Loucy (cell line): Measurements from ENCODE around the gene CD84.

Experiments
- H2AFZ ChIP-seq: fragments of 200-600 bp; sonication (generic); 2 replicates; pipeline ENCODE4 v1.6.0; 2016; ENCODE audit warnings: antibody characterized with exemption, mild to moderate bottlenecking, low read length, moderate library complexity
- H3F3A ChIP-seq: fragments of 200-600 bp; 2 replicates; pipeline ENCODE4 v1.6.0; 2016; ENCODE audit warnings: antibody characterized with exemption, low read depth, mild to moderate bottlenecking
- H3K27me3 ChIP-seq: fragments of 200-600 bp; sonication (generic); 2 replicates; pipeline ENCODE4 v1.6.1; 2014; ENCODE audit warnings: low read length, mild to moderate bottlenecking; ENCODE audit not compliant: insufficient read depth, poor library complexity, severe bottlenecking
- H3K36me3 ChIP-seq: fragments of 200-600 bp; sonication (generic); 2 replicates; pipeline ENCODE4 v1.6.1; 2016; ENCODE audit warnings: low read length; ENCODE audit not compliant: insufficient read depth
- H3K4me1 ChIP-seq: fragments of 200-600 bp; sonication (generic); 2 replicates; pipeline ENCODE4 v1.5.1; 2014; ENCODE audit warnings: low read length, mild to moderate bottlenecking; ENCODE audit not compliant: insufficient read depth, poor library complexity, severe bottlenecking
- H3K4me2 ChIP-seq: fragments of 200-600 bp; sonication (generic); 2 replicates; pipeline ENCODE4 v1.6.0; 2014; ENCODE audit warnings: antibody characterized with exemption, low read length, low read depth, mild to moderate bottlenecking; ENCODE audit not compliant: poor library complexity, severe bottlenecking
- H3K4me3 ChIP-seq: fragments of 200-600 bp; sonication (generic); 2 replicates; pipeline ENCODE4 v1.5.1; 2014; ENCODE audit warnings: low read length, mild to moderate bottlenecking, mixed read lengths; ENCODE audit not compliant: poor library complexity, severe bottlenecking
- H3K79me2 ChIP-seq: fragments of 200-600 bp; sonication (generic); 2 replicates; pipeline ENCODE4 v1.6.1; 2014; ENCODE audit warnings: low read length; ENCODE audit not compliant: insufficient read depth
- H3K9ac ChIP-seq: fragments of 200-600 bp; sonication (generic); 2 replicates; pipeline ENCODE4 v1.6.0; 2014; ENCODE audit warnings: mild to moderate bottlenecking, low read depth, low read length, moderate library complexity; ENCODE audit not compliant: poor library complexity, severe bottlenecking
- H3K9me2 ChIP-seq: fragments of 200-600 bp; sonication (generic); replicated peaks from 2 replicates; pipeline ENCODE4 v1.6.1; 2016; ENCODE audit warnings: low read depth, low read length, mixed read lengths
- H3K9me3 ChIP-seq: fragments of 200-600 bp; sonication (generic); 2 replicates; pipeline ENCODE4 v1.6.1; 2014; ENCODE audit warnings: mild to moderate bottlenecking, antibody characterized with exemption, low read length, low read depth; ENCODE audit not compliant: insufficient read depth
- H4K20me1 ChIP-seq: fragments of 200-600 bp; sonication (generic); 2 replicates; pipeline ENCODE4 v1.6.0; 2014; ENCODE audit warnings: antibody characterized with exemption, low read length, mild to moderate bottlenecking; ENCODE audit not compliant: insufficient read depth, poor library complexity, severe bottlenecking
- CTCF ChIP-seq: fragments of 200-600 bp; sonication (generic); conservative IDR thresholded peaks from 2 replicates; pipeline ENCODE4 v1.5.1; 2014; ENCODE audit warnings: mild to moderate bottlenecking, antibody characterized with exemption, low read length
- EZH2phosphoT487 ChIP-seq: fragments of 200-600 bp; IDR thresholded peaks from 2 replicates; pipeline ENCODE4 v1.6.1; 2018; ENCODE audit warnings: antibody characterized with exemption, mild to moderate bottlenecking, moderate library complexity, borderline replicate concordance

Gene CD84

GRCh38 chr1:160570840-160571239 lies 8.5 kb downstream of the CD84 start:
- Histone ChIP-seq H2AFZ (no peak overlapping the region), H3F3A (peaks cover 3% of the 10 kb centered on the region; the same call in 1 of the 2 replicates), H3K27me3 (peaks cover 55% of the 10 kb centered on the region), H4K20me1 (no peaks in the 10 kb centered on the region), H3K36me3 (no peaks in the 10 kb centered on the region), H3K79me2 (peaks cover 18% of the 10 kb centered on the region; the same call in 1 of the 2 replicates), H3K4me1 (peaks cover 59% of the 10 kb centered on the region), H3K9me2 (no peaks in the 10 kb centered on the region), H3K4me2 (no peak overlapping the region), H3K4me3 (no peak overlapping the region), H3K9me3 (no peaks in the 10 kb centered on the region), H3K9ac (no peak overlapping the region)
- TF ChIP-seq CTCF, result no peak
- TF ChIP-seq EZH2phosphoT487, result no peak

GRCh38 chr1:160569806-160570205 lies 9.5 kb downstream of the CD84 start:
- peaks cover 10% of the 10 kb centered on the region; the same call in 1 of the 2 replicates for H3K79me2 ChIP-seq
- H3K4me1 ChIP-seq, result peaks cover 60% of the 10 kb centered on the region
- H3F3A ChIP-seq, result peaks cover 3% of the 10 kb centered on the region; the same call in 1 of the 2 replicates
- H2AFZ ChIP-seq, result no peak overlapping the region
- no peak overlapping the region for H3K4me3 ChIP-seq
- TF ChIP-seq EZH2phosphoT487, result no peak
- peak overlapping the region; percentile 59 for H3K4me2 ChIP-seq
- no peak overlapping the region for H3K9ac ChIP-seq
- H4K20me1 ChIP-seq, result no peaks in the 10 kb centered on the region
- no peaks in the 10 kb centered on the region for H3K36me3 ChIP-seq
- peaks cover 54% of the 10 kb centered on the region for H3K27me3 ChIP-seq
- no peaks in the 10 kb centered on the region for H3K9me3 ChIP-seq
- H3K9me2 ChIP-seq, result no peaks in the 10 kb centered on the region

GRCh38 chr1:160567858-160568682 lies 11.2 kb downstream of the CD84 start:
- Histone ChIP-seq H4K20me1 (no peaks in the 10 kb centered on the region), H3K27me3 (peaks cover 44% of the 10 kb centered on the region), H3K36me3 (no peaks in the 10 kb centered on the region), H3K9me3 (no peaks in the 10 kb centered on the region; the same call in 1 of the 2 replicates), H3K4me2 (peak overlapping the region; percentile 67), H3K9ac (peak overlapping the region; percentile 54), H2AFZ (no peak overlapping the region), H3K9me2 (no peaks in the 10 kb centered on the region), H3F3A (peaks cover 3% of the 10 kb centered on the region; the same call in 1 of the 2 replicates), H3K4me1 (peaks cover 60% of the 10 kb centered on the region), H3K4me3 (peak overlapping the region; percentile 48), H3K79me2 (0 out of 2 replicates have a peak, but pooled peaks cover 5% of the 10 kb centered on the region)
- TF ChIP-seq EZH2phosphoT487 (peak; percentile 99), CTCF (no peak)
